Measurements from ENCODE around the gene RPS29.

- TF ChIP-seq POLR2A (IDR thresholded peaks at IDR 0.05) = no peak
- TF ChIP-seq CTCF (IDR thresholded peaks at IDR 0.05) = no peak
Observed at GRCh38 chr14:49581209-49582112, 4.7 kb downstream of the RPS29 start.

Data from thyroid gland (tissue), 4 donors.